ENCODE results near the gene THBD.

The THBD gene

DNA sequence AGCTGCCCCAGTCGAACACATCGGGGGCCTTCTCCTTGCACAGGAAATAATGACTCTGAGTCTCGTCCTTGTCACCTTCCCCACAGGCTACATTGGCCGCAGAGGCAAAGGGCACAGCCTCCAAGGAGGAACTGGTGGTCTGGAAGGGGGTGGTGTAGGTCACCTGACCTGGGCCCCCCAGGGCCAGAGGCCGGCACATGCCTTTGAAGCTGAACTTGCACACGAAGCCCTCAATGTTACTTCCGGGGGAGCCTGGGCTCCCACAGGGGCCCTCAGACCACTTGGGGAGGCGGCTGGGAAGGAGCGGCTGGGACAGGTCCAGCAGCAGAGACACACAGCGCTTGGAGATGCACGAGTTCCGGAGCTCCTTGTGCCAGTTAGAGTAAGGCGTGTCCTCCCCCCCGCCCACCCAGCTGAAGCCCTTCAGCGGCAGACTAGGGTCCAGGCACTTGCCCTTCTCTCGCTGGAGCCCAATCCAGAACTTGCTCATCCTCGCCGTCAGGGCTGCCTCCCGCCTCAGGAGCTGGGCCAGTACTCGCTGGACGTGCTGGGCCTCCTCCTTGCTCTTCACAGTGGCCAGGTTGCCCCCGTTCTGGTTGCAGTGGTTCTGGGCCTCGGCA is 36.1 kb upstream of the THBD start:
- no peak for DNase-seq (ENCODE audit: low read depth)
- no peak overlapping the region for H3K4me3 ChIP-seq (ENCODE audit: low read length)
- TF ChIP-seq, protein P1, sequence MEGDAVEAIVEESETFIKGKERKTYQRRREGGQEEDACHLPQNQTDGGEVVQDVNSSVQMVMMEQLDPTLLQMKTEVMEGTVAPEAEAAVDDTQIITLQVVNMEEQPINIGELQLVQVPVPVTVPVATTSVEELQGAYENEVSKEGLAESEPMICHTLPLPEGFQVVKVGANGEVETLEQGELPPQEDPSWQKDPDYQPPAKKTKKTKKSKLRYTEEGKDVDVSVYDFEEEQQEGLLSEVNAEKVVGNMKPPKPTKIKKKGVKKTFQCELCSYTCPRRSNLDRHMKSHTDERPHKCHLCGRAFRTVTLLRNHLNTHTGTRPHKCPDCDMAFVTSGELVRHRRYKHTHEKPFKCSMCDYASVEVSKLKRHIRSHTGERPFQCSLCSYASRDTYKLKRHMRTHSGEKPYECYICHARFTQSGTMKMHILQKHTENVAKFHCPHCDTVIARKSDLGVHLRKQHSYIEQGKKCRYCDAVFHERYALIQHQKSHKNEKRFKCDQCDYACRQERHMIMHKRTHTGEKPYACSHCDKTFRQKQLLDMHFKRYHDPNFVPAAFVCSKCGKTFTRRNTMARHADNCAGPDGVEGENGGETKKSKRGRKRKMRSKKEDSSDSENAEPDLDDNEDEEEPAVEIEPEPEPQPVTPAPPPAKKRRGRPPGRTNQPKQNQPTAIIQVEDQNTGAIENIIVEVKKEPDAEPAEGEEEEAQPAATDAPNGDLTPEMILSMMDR (IDR thresholded peaks at IDR 0.05; ENCODE audit: insufficient read depth, low read depth, low read length, missing control alignments) = no peak

DNA sequence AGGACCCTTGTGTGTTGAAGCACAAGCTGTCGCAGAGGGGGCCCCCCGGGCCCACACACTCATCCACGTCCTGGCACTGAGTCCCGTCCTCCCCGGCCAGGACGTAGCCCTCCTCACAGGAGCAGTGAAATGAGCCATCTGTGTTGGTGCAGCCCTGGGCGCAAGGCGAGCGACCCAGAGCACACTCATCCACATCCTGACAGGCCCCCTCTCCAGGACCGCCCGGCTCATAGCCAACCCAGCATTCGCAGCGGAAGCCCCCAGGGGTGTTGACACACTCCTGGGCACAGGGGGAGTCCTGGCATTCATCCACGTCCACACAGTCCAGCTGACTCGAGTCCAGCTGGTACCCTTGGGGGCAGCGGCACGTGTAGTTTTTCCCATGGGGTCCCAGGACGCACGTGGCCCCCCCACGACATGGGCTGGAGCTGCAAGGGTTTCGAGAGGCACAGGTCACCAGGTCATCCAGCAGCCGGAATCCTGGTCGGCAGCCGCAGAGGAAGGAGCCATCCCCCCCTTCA is 35.4 kb upstream of the THBD start:
- no peak overlapping the region for H3K4me3 ChIP-seq (ENCODE audit: low read length)
- TF ChIP-seq, protein P1 (IDR thresholded peaks at IDR 0.05; ENCODE audit: insufficient read depth, low read depth, low read length, missing control alignments) = no peak
- no peak for DNase-seq (ENCODE audit: low read depth)

DNA sequence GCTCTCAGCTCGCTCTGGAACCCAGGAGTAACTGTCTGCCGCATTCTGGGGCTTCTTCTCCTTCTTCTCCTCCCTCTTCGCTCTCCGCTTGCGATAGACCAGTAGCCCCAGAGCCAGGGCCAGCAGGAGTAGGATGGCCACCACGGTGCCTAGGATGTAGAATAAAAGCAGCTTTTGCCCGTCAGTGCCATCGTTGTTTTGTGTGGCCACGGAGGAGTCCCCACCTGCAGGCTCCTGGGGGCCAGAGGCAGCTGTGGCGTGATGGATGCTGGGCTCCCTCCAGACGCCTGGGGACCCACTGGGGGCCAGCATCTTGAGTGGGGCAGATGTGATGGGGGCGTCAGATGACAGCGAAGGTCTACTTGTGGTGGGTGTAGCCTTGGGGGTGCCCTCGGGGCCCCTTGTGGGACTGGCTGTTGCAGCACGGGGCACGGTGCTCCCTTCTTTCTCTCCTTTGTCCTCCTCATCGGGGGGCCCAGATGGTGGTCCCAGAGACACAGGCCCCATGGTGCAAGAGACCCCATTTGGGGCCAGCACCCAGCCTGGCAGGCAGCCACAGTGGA is 34.9 kb upstream of the THBD start:
- TF ChIP-seq, protein P1 (IDR thresholded peaks at IDR 0.05; ENCODE audit: insufficient read depth, low read depth, low read length, missing control alignments) = no peak
- H3K4me3 ChIP-seq (ENCODE audit: low read length) = no peak overlapping the region
- DNase-seq (ENCODE audit: low read depth) = no peak

DNA sequence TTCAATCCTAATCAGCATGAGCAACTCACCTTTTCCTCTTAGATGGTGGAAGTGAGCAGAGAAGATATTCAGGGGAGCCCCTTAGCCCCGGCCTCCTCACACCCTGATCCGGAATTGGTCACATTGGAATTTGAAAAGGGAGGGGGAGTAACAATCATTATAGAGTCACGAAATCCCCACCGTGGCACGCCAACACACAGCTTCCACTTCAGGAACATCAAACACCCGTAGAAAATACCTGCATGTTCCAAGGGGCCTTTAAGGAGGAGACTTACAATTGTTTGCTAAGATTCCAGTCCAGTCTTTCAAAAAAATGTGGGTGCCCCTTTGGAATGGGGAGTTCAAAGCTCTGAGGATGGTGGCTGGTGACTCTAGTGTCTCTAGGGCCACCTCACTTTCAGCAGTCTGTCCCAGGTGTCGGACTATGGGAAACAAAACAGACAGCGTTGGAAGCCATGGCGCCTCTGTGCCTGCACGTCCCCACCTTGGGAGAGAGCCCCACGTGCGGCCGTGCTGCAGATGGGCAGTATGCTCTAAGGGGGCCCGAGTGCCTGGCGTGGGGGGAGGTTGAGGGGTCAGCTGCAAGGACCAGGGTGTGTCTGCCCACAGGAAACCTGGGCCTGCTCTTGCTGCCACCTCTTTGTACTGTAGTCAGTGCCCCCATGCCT is 34.2 kb upstream of the THBD start:
- no peak overlapping the region for H3K4me3 ChIP-seq (ENCODE audit: low read length)
- TF ChIP-seq, protein P1 (IDR thresholded peaks at IDR 0.05; ENCODE audit: insufficient read depth, low read depth, low read length, missing control alignments) = no peak
- DNase-seq (ENCODE audit: low read depth) = no peak

DNA sequence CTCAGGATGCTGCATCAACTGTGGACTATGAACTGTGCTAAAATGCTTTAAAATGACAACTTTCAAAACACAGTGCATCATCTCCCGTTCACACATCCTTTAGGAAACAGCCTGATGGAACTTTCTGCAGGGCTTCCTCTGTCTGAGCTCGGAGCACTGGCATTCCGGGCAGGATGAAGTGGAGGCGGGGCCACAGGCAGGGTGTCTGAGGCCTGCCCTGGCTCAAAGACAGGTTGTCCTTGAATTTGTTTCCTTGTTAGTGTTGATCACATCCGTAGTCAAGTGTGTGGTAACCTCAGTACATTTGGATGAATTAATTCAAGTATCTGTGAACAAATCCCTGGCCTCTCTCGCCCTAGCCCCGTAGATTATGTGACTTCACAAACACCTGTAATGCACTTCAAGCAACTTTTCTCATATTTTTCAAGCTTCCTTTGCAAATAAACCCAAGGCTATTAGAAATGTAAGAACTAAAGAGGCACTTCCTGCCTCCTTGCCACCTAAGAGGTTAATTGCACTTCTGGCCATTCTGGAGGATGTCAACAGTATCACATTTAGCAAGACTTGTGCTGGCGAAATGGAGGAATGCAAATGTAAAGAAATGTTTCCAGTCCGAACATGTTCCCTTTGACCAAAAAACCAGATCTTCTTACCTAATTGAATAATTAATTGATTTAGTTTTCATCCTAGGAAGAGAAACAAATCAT is 33.5 kb upstream of the THBD start:
- DNase-seq (ENCODE audit: low read depth) = peak; percentile 85
- no peak overlapping the region for H3K4me3 ChIP-seq (ENCODE audit: low read length)
- TF ChIP-seq, protein P1 (IDR thresholded peaks at IDR 0.05; ENCODE audit: insufficient read depth, low read depth, low read length, missing control alignments) = no peak

DNA sequence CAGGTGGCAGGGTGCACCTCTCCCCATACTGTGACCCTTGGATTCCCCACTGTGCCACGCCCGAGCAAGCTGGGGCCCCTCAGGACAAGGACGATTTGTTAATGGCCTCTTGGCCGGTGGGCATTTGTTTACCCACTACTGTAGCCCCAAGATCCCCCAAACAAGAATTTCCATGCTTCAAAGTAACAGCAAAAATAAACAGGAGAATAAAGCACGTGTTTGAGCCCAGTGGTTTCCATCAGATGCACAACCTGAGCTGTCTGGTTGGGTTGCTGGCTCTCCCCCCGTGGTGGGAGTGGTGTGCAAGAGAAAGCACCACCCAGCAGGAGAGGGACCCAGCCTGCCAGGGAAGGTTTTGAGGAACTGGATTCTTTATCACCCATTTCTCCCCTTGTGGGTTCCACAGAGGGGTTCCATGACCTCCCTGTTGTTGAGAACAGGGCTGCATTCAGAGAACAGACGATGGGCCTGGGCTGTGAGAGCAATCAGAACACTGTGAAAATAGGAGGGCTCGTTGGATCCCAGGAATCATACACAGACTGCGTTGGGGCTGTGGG is 31.9 kb upstream of the THBD start:
- H3K4me3 ChIP-seq (ENCODE audit: low read length) = no peak overlapping the region
- DNase-seq (ENCODE audit: low read depth) = no peak
- TF ChIP-seq, protein P1 (IDR thresholded peaks at IDR 0.05; ENCODE audit: insufficient read depth, low read depth, low read length, missing control alignments) = no peak

Measured in epithelial cell of esophagus (primary cell).